Measurements from ENCODE around the gene HSD17B11.

GRCh38 chr4:87399954-87400353 is 9.0 kb upstream of the HSD17B11 start:
- TF ChIP-seq CTCF (IDR thresholded peaks at IDR 0.05) (no peak), PHF8 (IDR thresholded peaks at IDR 0.05; ENCODE audit: borderline replicate concordance, low read depth) (no peak), MAFK (IDR thresholded peaks at IDR 0.05; ENCODE audit: partially characterized antibody) (no peak), ESRRA (IDR thresholded peaks at IDR 0.05; ENCODE audit: borderline replicate concordance, low read length) (no peak), CEBPB (IDR thresholded peaks at IDR 0.05) (no peak)
